MM.1S (cell line): Measurements from ENCODE around the gene FHIT.

ENCODE experiments used
- DNase-seq: peaks from one replicate; pipeline ENCODE4 v3.0.0-alpha.2; 2015
- H2AFZ ChIP-seq: fragments of 300-600 bp; sonication (generic); 2 replicates; pipeline ENCODE4 v1.6.0; 2016; ENCODE audit warnings: antibody characterized with exemption, low read length
- H3F3A ChIP-seq: fragments of 300-600 bp; sonication (generic); 2 replicates; pipeline ENCODE4 v1.6.1; 2016; ENCODE audit warnings: mild to moderate bottlenecking, antibody characterized with exemption, low read length, moderate library complexity, mixed read lengths; ENCODE audit not compliant: insufficient read depth
- H3K27ac ChIP-seq: fragments of 300-600 bp; sonication (generic); 2 replicates; pipeline ENCODE4 v1.5.1; 2016; ENCODE audit warnings: mild to moderate bottlenecking, low read length
- H3K27me3 ChIP-seq: fragments of 300-600 bp; sonication (generic); replicated peaks from 2 replicates; pipeline ENCODE4 v1.6.0; 2016; ENCODE audit warnings: low read length; ENCODE audit not compliant: insufficient read depth
- H3K36me3 ChIP-seq: fragments of 300-600 bp; sonication (generic); replicated peaks from 2 replicates; pipeline ENCODE4 v1.6.1; 2016; ENCODE audit warnings: mild to moderate bottlenecking, low read length, mixed read lengths; ENCODE audit not compliant: insufficient read depth
- H3K4me1 ChIP-seq: fragments of 300-600 bp; sonication (generic); 2 replicates; pipeline ENCODE4 v1.6.1; 2016; ENCODE audit warnings: low read length, mixed read lengths
- H3K4me2 ChIP-seq: fragments of 300-600 bp; sonication (generic); 2 replicates; pipeline ENCODE4 v1.6.0; 2016; ENCODE audit warnings: low read depth, low read length
- H3K4me3 ChIP-seq: fragments of 300-600 bp; sonication (generic); 2 replicates; pipeline ENCODE4 v1.5.1; 2016; ENCODE audit warnings: low read length, mixed read lengths
- H3K79me2 ChIP-seq: fragments of 300-600 bp; sonication (generic); 2 replicates; pipeline ENCODE4 v1.6.1; 2016; ENCODE audit warnings: mixed run types, low read length, mixed read lengths
- H3K9ac ChIP-seq: fragments of 300-600 bp; sonication (generic); 2 replicates; pipeline ENCODE4 v1.6.1; 2016; ENCODE audit warnings: low read length, mixed read lengths
- H3K9me2 ChIP-seq: fragments of 300-600 bp; sonication (generic); replicated peaks from 2 replicates; pipeline ENCODE4 v1.6.1; 2016; ENCODE audit warnings: mild to moderate bottlenecking, low read length, mixed read lengths; ENCODE audit not compliant: insufficient read depth
- H3K9me3 ChIP-seq: fragments of 300-600 bp; sonication (generic); replicated peaks from 2 replicates; pipeline ENCODE4 v1.6.1; 2016; ENCODE audit warnings: mild to moderate bottlenecking, low read length, mixed read lengths; ENCODE audit not compliant: insufficient read depth
- H4K20me1 ChIP-seq: fragments of 300-600 bp; sonication (generic); 2 replicates; pipeline ENCODE4 v1.6.1; 2016; ENCODE audit warnings: mild to moderate bottlenecking, low read length, moderate library complexity, mixed read lengths; ENCODE audit not compliant: insufficient read depth
- EZH2 ChIP-seq: fragments of 300-600 bp; sonication (generic); optimal IDR thresholded peaks from 2 replicates; pipeline ENCODE3; 2017; ENCODE audit warnings: low read depth, mild to moderate bottlenecking, antibody characterized with exemption, low read length, mixed read lengths
- EZH2phosphoT487 ChIP-seq: fragments of 300-600 bp; sonication (generic); IDR thresholded peaks from 2 replicates; pipeline ENCODE4 v1.6.1; 2018; ENCODE audit warnings: antibody characterized with exemption, low read length
- TF ChIP-seq, protein P1 (sequence below): fragments of 300-600 bp; sonication (generic); IDR thresholded peaks from 2 replicates; pipeline ENCODE4 v1.5.1; 2016; ENCODE audit warnings: antibody characterized with exemption, low read length, mixed read lengths

FHIT gene

DNA sequence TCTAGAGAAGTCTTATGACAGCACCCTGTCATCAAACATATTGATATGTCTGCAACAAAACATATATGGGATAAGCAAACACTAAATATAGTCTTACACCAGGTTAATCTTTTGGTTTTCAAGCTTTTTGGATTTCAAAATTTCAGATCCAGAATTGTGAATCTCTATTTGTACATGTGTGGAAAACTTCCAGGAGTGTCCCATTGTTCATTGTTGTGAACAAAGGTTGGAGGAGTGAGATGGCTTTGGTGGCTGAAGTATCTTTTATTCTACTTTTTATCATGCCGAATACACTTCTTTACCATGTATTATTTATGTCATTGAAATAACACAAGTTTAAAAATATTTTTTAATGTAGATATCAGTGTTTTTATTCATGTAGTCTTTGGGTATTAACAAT is 5.9 kb upstream of the FHIT start:
- no peak overlapping the region for H3K9ac ChIP-seq
- H2AFZ ChIP-seq = no peak overlapping the region
- H3K79me2 ChIP-seq = no peaks in the 10 kb centered on the region
- no peaks in the 10 kb centered on the region for H3K36me3 ChIP-seq
- no peak overlapping the region for H3K27ac ChIP-seq
- H3F3A ChIP-seq = peaks cover 13% of the 10 kb centered on the region
- no peak for DNase-seq
- no peaks in the 10 kb centered on the region for H3K9me2 ChIP-seq
- H3K27me3 ChIP-seq = no peaks in the 10 kb centered on the region
- H3K4me3 ChIP-seq = no peak overlapping the region
- peaks cover 15% of the 10 kb centered on the region for H3K4me1 ChIP-seq
- H4K20me1 ChIP-seq = no peaks in the 10 kb centered on the region
- no peak overlapping the region for H3K4me2 ChIP-seq
- no peaks in the 10 kb centered on the region for H3K9me3 ChIP-seq
- no peak for TF ChIP-seq EZH2phosphoT487
- TF ChIP-seq EZH2 = no peak
- TF ChIP-seq, protein P1, sequence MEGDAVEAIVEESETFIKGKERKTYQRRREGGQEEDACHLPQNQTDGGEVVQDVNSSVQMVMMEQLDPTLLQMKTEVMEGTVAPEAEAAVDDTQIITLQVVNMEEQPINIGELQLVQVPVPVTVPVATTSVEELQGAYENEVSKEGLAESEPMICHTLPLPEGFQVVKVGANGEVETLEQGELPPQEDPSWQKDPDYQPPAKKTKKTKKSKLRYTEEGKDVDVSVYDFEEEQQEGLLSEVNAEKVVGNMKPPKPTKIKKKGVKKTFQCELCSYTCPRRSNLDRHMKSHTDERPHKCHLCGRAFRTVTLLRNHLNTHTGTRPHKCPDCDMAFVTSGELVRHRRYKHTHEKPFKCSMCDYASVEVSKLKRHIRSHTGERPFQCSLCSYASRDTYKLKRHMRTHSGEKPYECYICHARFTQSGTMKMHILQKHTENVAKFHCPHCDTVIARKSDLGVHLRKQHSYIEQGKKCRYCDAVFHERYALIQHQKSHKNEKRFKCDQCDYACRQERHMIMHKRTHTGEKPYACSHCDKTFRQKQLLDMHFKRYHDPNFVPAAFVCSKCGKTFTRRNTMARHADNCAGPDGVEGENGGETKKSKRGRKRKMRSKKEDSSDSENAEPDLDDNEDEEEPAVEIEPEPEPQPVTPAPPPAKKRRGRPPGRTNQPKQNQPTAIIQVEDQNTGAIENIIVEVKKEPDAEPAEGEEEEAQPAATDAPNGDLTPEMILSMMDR = no peak

DNA sequence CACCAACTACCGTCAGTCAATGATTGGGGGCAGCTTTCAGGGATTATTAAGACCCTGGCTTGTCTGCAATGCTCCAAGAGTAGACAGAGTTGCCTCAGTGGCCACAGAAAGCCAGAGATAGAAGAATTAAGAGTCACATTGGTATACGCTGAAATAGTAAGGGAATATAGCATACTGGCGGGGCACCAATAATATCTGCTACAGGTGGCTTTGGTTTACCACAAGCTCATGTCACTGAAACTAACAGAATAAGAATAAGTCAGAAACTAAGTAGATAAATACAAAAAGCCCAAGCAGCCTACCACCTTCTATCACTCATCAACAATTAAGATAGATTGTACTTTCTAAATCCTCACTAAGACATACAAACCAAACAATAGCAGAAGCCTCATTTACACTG is 2.5 kb upstream of the FHIT start:
- H3K79me2 ChIP-seq = peaks cover 8% of the 10 kb centered on the region; the same call in 1 of the 2 replicates
- H3K4me1 ChIP-seq = peaks cover 17% of the 10 kb centered on the region
- TF ChIP-seq EZH2phosphoT487 (no peak), EZH2 (no peak)
- TF ChIP-seq, protein P1 = no peak
- H3F3A ChIP-seq = peaks cover 19% of the 10 kb centered on the region
- H3K4me3 ChIP-seq = peak overlapping the region; percentile 35
- peak; percentile 65 for DNase-seq
- H2AFZ ChIP-seq = 0 out of 2 replicates have a peak overlapping the region, but pooled peaks have one; percentile 64
- H3K27me3 ChIP-seq = no peaks in the 10 kb centered on the region
- peak overlapping the region; percentile 69 for H3K4me2 ChIP-seq
- H3K36me3 ChIP-seq = no peaks in the 10 kb centered on the region
- peak overlapping the region; percentile 75 for H3K9ac ChIP-seq
- no peaks in the 10 kb centered on the region for H3K9me2 ChIP-seq
- H3K27ac ChIP-seq = peak overlapping the region; percentile 85
- no peaks in the 10 kb centered on the region for H4K20me1 ChIP-seq
- H3K9me3 ChIP-seq = no peaks in the 10 kb centered on the region

DNA sequence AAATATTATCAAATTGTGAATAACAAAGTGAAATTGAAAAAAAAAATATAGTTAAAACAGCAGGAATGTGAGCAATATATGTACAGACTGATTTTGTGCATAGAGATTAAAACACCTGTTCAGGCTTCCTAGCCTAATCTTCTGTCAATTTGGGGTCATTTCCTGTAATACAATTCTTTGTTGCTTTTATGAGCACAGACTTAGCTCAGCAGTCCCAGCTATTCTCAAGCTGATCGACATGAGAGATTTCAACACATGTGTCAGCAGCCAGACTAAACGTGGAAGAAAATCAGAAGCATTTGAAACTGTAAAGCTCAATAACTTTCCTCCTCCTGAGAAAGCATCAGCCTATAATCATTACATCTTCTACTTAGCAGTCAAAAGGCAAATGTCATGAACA is 1.6 kb upstream of the FHIT start:
- Histone ChIP-seq H3K27me3 (no peaks in the 10 kb centered on the region), H3K4me3 (peak overlapping the region; percentile 35), H3F3A (peaks cover 19% of the 10 kb centered on the region), H3K9ac (peak overlapping the region; percentile 75), H3K9me2 (no peaks in the 10 kb centered on the region), H4K20me1 (no peaks in the 10 kb centered on the region), H3K9me3 (no peaks in the 10 kb centered on the region), H2AFZ (peak overlapping the region; percentile 64; the same call in 1 of the 2 replicates), H3K27ac (peak overlapping the region; percentile 85), H3K36me3 (no peaks in the 10 kb centered on the region), H3K79me2 (peaks cover 14% of the 10 kb centered on the region), H3K4me1 (peaks cover 17% of the 10 kb centered on the region), H3K4me2 (peak overlapping the region; percentile 69)
- TF ChIP-seq, protein P1 = no peak
- peak; percentile 49 for DNase-seq
